ENCODE data around the gene APPL2.

The APPL2 gene

DNA sequence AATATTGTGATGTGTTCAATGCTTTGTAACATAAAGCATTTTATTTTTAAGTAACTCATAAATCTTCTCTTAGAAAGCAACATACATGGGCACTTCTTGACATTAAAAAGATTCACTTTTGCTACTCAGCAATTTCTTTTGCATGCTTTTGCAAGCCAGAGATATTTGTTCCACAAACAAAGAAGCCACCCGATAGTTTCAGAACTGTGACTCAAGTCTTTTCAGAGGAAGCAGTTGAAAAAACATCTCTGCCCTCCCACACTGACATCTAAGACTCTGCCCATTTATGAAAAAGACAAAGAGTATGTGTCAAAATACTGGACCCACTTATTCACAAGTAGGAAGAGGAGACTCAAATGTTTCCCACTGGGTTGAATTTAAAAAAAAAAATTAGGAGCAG lies 7.5 kb downstream of the APPL2 start:
- peaks cover 4 to 81% of the 10 kb centered on the region in 2 donors for H3K36me3 ChIP-seq (replicated peaks in 1 of 2; ENCODE audit: control insufficient read depth in 2 of 2, insufficient read depth in 2 of 2, low read length in 2 of 2)
- H4K91ac ChIP-seq (ENCODE audit: low read depth, low read length, poor library complexity), result no peak overlapping the region
- H3K9ac ChIP-seq (ENCODE audit: low read depth, low read length, poor library complexity), result no peak overlapping the region
- no peak overlapping the region for H2BK12ac ChIP-seq (ENCODE audit: low read length)
- no peak overlapping the region for H2AK5ac ChIP-seq (ENCODE audit: low read depth, low read length)
- H2BK5ac ChIP-seq (ENCODE audit: low read length), result no peak overlapping the region
- peaks cover 6 to 22% of the 10 kb centered on the region in 2 donors for H3K4me1 ChIP-seq (ENCODE audit: control insufficient read depth in 2 of 2, insufficient read depth in 1 of 2, low read depth in 1 of 2, low read length in 2 of 2)
- H2AFZ ChIP-seq (ENCODE audit: low read length), result no peak overlapping the region
- no peak overlapping the region for H4K8ac ChIP-seq (ENCODE audit: low read depth, low read length)
- no CpG with 5 or more reads among the region's 1 CpG for WGBS, 2 donors (ENCODE audit: extremely low coverage in 2 of 2, insufficient read length in 2 of 2, insufficient replicate concordance in 1 of 2)
- no peak overlapping the region for H3K4ac ChIP-seq (ENCODE audit: low read length)
- H3K27me3 ChIP-seq (ENCODE audit: control insufficient read depth in 3 of 3, insufficient read depth in 3 of 3, low read depth in 1 of 3, low read length in 3 of 3), result no peaks in the 10 kb centered on the region
- H3K27ac ChIP-seq (replicated peaks; ENCODE audit: low read length), result no peak overlapping the region
- no peak overlapping the region for H2BK15ac ChIP-seq (ENCODE audit: low read length)
- no peak overlapping the region for H3K4me3 ChIP-seq (ENCODE audit: low read length in 2 of 2)
- H3K23ac ChIP-seq (ENCODE audit: low read depth, low read length, poor library complexity), result no peak overlapping the region
- no peak overlapping the region for H3K18ac ChIP-seq (ENCODE audit: low read length)
- no peak for DNase-seq (ENCODE audit: low spot score)
- H3K4me2 ChIP-seq (ENCODE audit: insufficient read depth, low read length, poor library complexity, severe bottlenecking), result no peak overlapping the region
- no peak overlapping the region for H2BK120ac ChIP-seq (ENCODE audit: low read depth, low read length)
- no peak overlapping the region for H3K14ac ChIP-seq (ENCODE audit: low read length)
- no peaks in the 10 kb centered on the region for H3K79me1 ChIP-seq (ENCODE audit: low read depth, low read length)
- no peaks in the 10 kb centered on the region for H3K9me3 ChIP-seq (replicated peaks in 1 of 2; ENCODE audit: control insufficient read depth in 2 of 2, insufficient read depth in 1 of 2, low read depth in 1 of 2, low read length in 2 of 2)

DNA sequence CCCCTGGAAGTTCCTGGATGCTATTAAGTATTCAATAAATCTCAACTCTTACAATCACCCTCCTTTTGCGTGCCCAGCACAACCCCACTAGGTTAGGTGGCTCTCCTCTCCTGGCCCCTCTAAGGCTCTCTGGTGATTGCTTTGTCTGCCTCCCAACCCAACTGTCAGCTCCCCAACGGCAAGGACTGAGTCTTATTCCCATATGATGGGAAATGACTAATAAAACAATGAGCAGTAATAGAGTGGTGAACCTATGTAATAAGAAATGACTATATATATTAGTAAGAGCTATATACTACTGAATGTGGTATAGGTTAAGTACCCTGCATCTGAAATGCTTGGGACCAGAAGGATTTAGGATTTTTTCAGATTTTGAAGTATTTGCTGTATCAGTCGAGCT lies 8.1 kb downstream of the APPL2 start:
- Histone ChIP-seq H4K91ac (ENCODE audit: low read depth, low read length, poor library complexity) (no peak overlapping the region), H3K23ac (ENCODE audit: low read depth, low read length, poor library complexity) (no peak overlapping the region), H3K4me3 (ENCODE audit: low read length in 2 of 2) (no peak overlapping the region), H2BK5ac (ENCODE audit: low read length) (no peak overlapping the region), H2BK15ac (ENCODE audit: low read length) (no peak overlapping the region), H2BK120ac (ENCODE audit: low read depth, low read length) (no peak overlapping the region), H3K4ac (ENCODE audit: low read length) (no peak overlapping the region), H2AK5ac (ENCODE audit: low read depth, low read length) (no peak overlapping the region), H3K27me3 (ENCODE audit: control insufficient read depth in 3 of 3, insufficient read depth in 3 of 3, low read depth in 1 of 3, low read length in 3 of 3) (no peaks in the 10 kb centered on the region), H2AFZ (ENCODE audit: low read length) (no peak overlapping the region), H3K9me3 (replicated peaks in 1 of 2; ENCODE audit: control insufficient read depth in 2 of 2, insufficient read depth in 1 of 2, low read depth in 1 of 2, low read length in 2 of 2) (no peaks in the 10 kb centered on the region), H4K8ac (ENCODE audit: low read depth, low read length) (no peak overlapping the region), H3K27ac (replicated peaks; ENCODE audit: low read length) (no peak overlapping the region), H3K4me1 (ENCODE audit: control insufficient read depth in 2 of 2, insufficient read depth in 1 of 2, low read depth in 1 of 2, low read length in 2 of 2) (peaks cover 2 to 19% of the 10 kb centered on the region in 2 donors), H3K79me1 (ENCODE audit: low read depth, low read length) (no peaks in the 10 kb centered on the region), H3K14ac (ENCODE audit: low read length) (no peak overlapping the region), H3K4me2 (ENCODE audit: insufficient read depth, low read length, poor library complexity, severe bottlenecking) (no peak overlapping the region), H3K9ac (ENCODE audit: low read depth, low read length, poor library complexity) (no peak overlapping the region), H3K36me3 (replicated peaks in 1 of 2; ENCODE audit: control insufficient read depth in 2 of 2, insufficient read depth in 2 of 2, low read length in 2 of 2) (peaks cover 4 to 88% of the 10 kb centered on the region in 2 donors), H3K18ac (ENCODE audit: low read length) (no peak overlapping the region), H2BK12ac (ENCODE audit: low read length) (no peak overlapping the region)
- no peak for DNase-seq (ENCODE audit: low spot score)
- no CpG with 5 or more reads among the region's 3 CpGs for WGBS, 2 donors (ENCODE audit: extremely low coverage in 2 of 2, insufficient read length in 2 of 2, insufficient replicate concordance in 1 of 2)

GRCh38 chr12:105226219-105226618 lies 9.8 kb downstream of the APPL2 start:
- no peaks in the 10 kb centered on the region for H3K9me3 ChIP-seq (replicated peaks in 1 of 2; ENCODE audit: control insufficient read depth in 2 of 2, insufficient read depth in 1 of 2, low read depth in 1 of 2, low read length in 2 of 2)
- H3K14ac ChIP-seq (ENCODE audit: low read length), result no peak overlapping the region
- WGBS, 2 donors (ENCODE audit: extremely low coverage in 2 of 2, insufficient read length in 2 of 2, insufficient replicate concordance in 1 of 2), result no CpG with 5 or more reads among the region's 8 CpGs
- no peak overlapping the region for H2AFZ ChIP-seq (ENCODE audit: low read length)
- H3K4me1 ChIP-seq (ENCODE audit: control insufficient read depth in 2 of 2, insufficient read depth in 1 of 2, low read depth in 1 of 2, low read length in 2 of 2), result peaks cover 0 to 14% of the 10 kb centered on the region in 2 donors
- H2BK15ac ChIP-seq (ENCODE audit: low read length), result no peak overlapping the region
- no peak overlapping the region for H3K4ac ChIP-seq (ENCODE audit: low read length)
- no peak overlapping the region for H4K8ac ChIP-seq (ENCODE audit: low read depth, low read length)
- H2BK120ac ChIP-seq (ENCODE audit: low read depth, low read length), result no peak overlapping the region
- no peak overlapping the region for H4K91ac ChIP-seq (ENCODE audit: low read depth, low read length, poor library complexity)
- no peak for DNase-seq (ENCODE audit: low spot score)
- no peak overlapping the region for H3K4me2 ChIP-seq (ENCODE audit: insufficient read depth, low read length, poor library complexity, severe bottlenecking)
- H3K18ac ChIP-seq (ENCODE audit: low read length), result no peak overlapping the region
- H2AK5ac ChIP-seq (ENCODE audit: low read depth, low read length), result no peak overlapping the region
- no peak overlapping the region for H3K27ac ChIP-seq (replicated peaks; ENCODE audit: low read length)
- no peak overlapping the region for H2BK5ac ChIP-seq (ENCODE audit: low read length)
- no peak overlapping the region for H3K4me3 ChIP-seq (ENCODE audit: low read length in 2 of 2)
- no peak overlapping the region for H2BK12ac ChIP-seq (ENCODE audit: low read length)
- no peak overlapping the region for H3K9ac ChIP-seq (ENCODE audit: low read depth, low read length, poor library complexity)
- H3K36me3 ChIP-seq (replicated peaks in 1 of 2; ENCODE audit: control insufficient read depth in 2 of 2, insufficient read depth in 2 of 2, low read length in 2 of 2), result peaks cover 4 to 94% of the 10 kb centered on the region in 2 donors
- no peaks in the 10 kb centered on the region for H3K27me3 ChIP-seq (ENCODE audit: control insufficient read depth in 3 of 3, insufficient read depth in 3 of 3, low read depth in 1 of 3, low read length in 3 of 3)
- H3K79me1 ChIP-seq (ENCODE audit: low read depth, low read length), result no peaks in the 10 kb centered on the region
- no peak overlapping the region for H3K23ac ChIP-seq (ENCODE audit: low read depth, low read length, poor library complexity)

DNA sequence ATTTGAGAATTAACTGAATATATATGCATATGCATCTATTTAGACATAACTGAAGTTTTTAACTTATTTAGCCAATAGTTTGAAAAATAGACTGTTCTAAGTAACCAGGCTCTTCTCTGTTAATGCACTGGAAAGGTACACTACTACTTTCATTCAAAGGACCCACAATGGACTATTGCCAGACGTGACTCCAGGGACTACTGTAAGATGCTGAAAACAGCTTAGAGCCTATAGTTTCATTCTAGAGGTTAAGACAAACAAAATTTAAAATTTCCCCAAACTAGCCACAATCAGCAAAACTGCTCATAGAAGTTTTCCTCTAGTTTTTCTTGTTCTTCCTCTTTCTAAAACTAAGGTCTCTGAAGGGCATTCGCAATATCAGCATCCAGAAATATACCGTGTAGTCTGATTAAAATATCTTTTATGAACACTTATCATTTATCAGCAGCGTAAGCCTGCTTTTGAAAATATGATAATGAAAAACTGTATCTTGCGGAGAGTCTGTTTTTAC lies 10.4 kb downstream of the APPL2 start:
- H3K18ac ChIP-seq (ENCODE audit: low read length), result no peak overlapping the region
- H3K9me3 ChIP-seq (replicated peaks in 1 of 2; ENCODE audit: control insufficient read depth in 2 of 2, insufficient read depth in 1 of 2, low read depth in 1 of 2, low read length in 2 of 2), result no peaks in the 10 kb centered on the region
- peaks cover 4 to 94% of the 10 kb centered on the region in 2 donors for H3K36me3 ChIP-seq (replicated peaks in 1 of 2; ENCODE audit: control insufficient read depth in 2 of 2, insufficient read depth in 2 of 2, low read length in 2 of 2)
- no peaks in the 10 kb centered on the region for H3K27me3 ChIP-seq (ENCODE audit: control insufficient read depth in 3 of 3, insufficient read depth in 3 of 3, low read depth in 1 of 3, low read length in 3 of 3)
- H4K8ac ChIP-seq (ENCODE audit: low read depth, low read length), result no peak overlapping the region
- no peak overlapping the region for H3K9ac ChIP-seq (ENCODE audit: low read depth, low read length, poor library complexity)
- H3K4ac ChIP-seq (ENCODE audit: low read length), result no peak overlapping the region
- no peaks in the 10 kb centered on the region for H3K79me1 ChIP-seq (ENCODE audit: low read depth, low read length)
- no peak overlapping the region for H2BK12ac ChIP-seq (ENCODE audit: low read length)
- no CpG with 5 or more reads among the region's 5 CpGs for WGBS, 2 donors (ENCODE audit: extremely low coverage in 2 of 2, insufficient read length in 2 of 2, insufficient replicate concordance in 1 of 2)
- H3K4me3 ChIP-seq (ENCODE audit: low read length in 2 of 2), result no peak overlapping the region
- no peak overlapping the region for H2AFZ ChIP-seq (ENCODE audit: low read length)
- H3K4me1 ChIP-seq (ENCODE audit: control insufficient read depth in 2 of 2, insufficient read depth in 1 of 2, low read depth in 1 of 2, low read length in 2 of 2), result peaks cover 0 to 12% of the 10 kb centered on the region in 2 donors
- no peak for DNase-seq (ENCODE audit: low spot score)
- H2BK120ac ChIP-seq (ENCODE audit: low read depth, low read length), result no peak overlapping the region
- no peak overlapping the region for H2AK5ac ChIP-seq (ENCODE audit: low read depth, low read length)
- no peak overlapping the region for H4K91ac ChIP-seq (ENCODE audit: low read depth, low read length, poor library complexity)
- no peak overlapping the region for H2BK5ac ChIP-seq (ENCODE audit: low read length)
- H3K27ac ChIP-seq (replicated peaks; ENCODE audit: low read length), result no peak overlapping the region
- H3K14ac ChIP-seq (ENCODE audit: low read length), result no peak overlapping the region
- H3K23ac ChIP-seq (ENCODE audit: low read depth, low read length, poor library complexity), result no peak overlapping the region
- H3K4me2 ChIP-seq (ENCODE audit: insufficient read depth, low read length, poor library complexity, severe bottlenecking), result no peak overlapping the region
- H2BK15ac ChIP-seq (ENCODE audit: low read length), result no peak overlapping the region

Measured in neuronal stem cell (in vitro differentiated cells).